ENCODE measurements around the gene SLC39A5. TPM values are rescaled to one million over a fixed set of nuclear protein-coding genes. Genes with fewer than 3 reads are reported as not detected.

SLC39A5 gene
- total RNA-seq, 1 experiment from 2014 or later: not detected

DNA sequence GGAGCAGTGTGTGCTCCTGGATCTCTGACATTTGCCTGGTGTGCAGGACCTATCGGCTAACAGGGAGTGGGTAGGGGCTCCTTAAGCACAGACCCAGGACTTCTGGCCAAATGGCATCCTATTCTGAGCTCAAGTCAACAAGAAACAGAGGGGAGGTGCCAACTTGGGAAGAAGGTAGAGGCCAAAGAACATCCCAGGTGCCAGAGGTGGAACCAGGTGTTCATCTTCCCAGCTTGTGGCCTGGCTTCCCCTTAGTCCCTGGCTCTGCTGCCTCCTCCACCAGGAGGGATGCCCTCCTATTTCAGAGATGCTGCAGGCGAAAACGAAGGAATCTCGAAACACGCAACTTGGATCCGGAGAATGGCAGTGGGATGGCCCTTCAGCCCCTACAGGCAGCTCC lies 6.2 kb downstream of the SLC39A5 start:
- H3K27ac Mint-ChIP-seq: no peak overlapping the region; a peak in 1 of 7 replicates
- Histone ChIP-seq H3K79me2 (ENCODE audit: insufficient read depth, low read length) (no peaks in the 10 kb centered on the region), H3K27me3 (ENCODE audit: insufficient read depth, low read length) (no peaks in the 10 kb centered on the region), H3K18ac (ENCODE audit: insufficient read length, low read depth, low read length) (no peak overlapping the region), H3K4me2 (ENCODE audit: insufficient read depth, insufficient read length, low read length) (no peak overlapping the region), H2BK5ac (ENCODE audit: insufficient read length, low read length) (no peak overlapping the region), H3K9ac (ENCODE audit: extremely low read depth, insufficient read length, low read length) (no peak overlapping the region), H3K27ac (ENCODE audit: insufficient read length, low read depth, low read length) (no peak overlapping the region), H2BK20ac (ENCODE audit: low read depth, low read length, poor library complexity, severe bottlenecking) (no peak overlapping the region), H2AFZ (ENCODE audit: low read length) (no peak overlapping the region), H3K23ac (ENCODE audit: insufficient read length, low read depth, low read length) (no peak overlapping the region), H3K79me1 (ENCODE audit: insufficient read depth, low read depth, low read length, poor library complexity, severe bottlenecking) (no peaks in the 10 kb centered on the region), H4K91ac (ENCODE audit: insufficient read length, low read depth, low read length) (no peak overlapping the region), H3K4me1 (ENCODE audit: insufficient read depth, low read length) (no peaks in the 10 kb centered on the region), H2BK12ac (ENCODE audit: insufficient read length, low read depth, low read length) (no peak overlapping the region), H2BK120ac (ENCODE audit: low read depth, low read length, poor library complexity, severe bottlenecking) (no peak overlapping the region), H4K5ac (ENCODE audit: insufficient read length, low read depth, low read length) (no peak overlapping the region), H3K4ac (ENCODE audit: low read depth, low read length) (no peak overlapping the region), H3K9me3 (ENCODE audit: control insufficient read depth, low read depth, low read length) (no peaks in the 10 kb centered on the region), H2AK5ac (ENCODE audit: insufficient read length, low read length) (no peak overlapping the region), H2BK15ac (ENCODE audit: low read depth, low read length) (no peak overlapping the region), H3K23me2 (ENCODE audit: insufficient read length, low read depth, low read length, poor library complexity, severe bottlenecking) (no peaks in the 10 kb centered on the region), H4K8ac (replicated peaks; ENCODE audit: insufficient read length, low read depth, low read length) (no peak overlapping the region), H4K20me1 (ENCODE audit: control insufficient read depth, insufficient read depth, insufficient read length) (no peaks in the 10 kb centered on the region), H3T11ph (ENCODE audit: low read length) (no peak overlapping the region), H3K56ac (ENCODE audit: insufficient read length, low read depth, low read length) (no peak overlapping the region), H3K14ac (ENCODE audit: insufficient read depth, low read length) (no peak overlapping the region)
- no peak for TF ChIP-seq CTCF (conservative IDR thresholded peaks at IDR 0.05)
- no CpG with 5 or more reads among the region's 6 CpGs for WGBS (ENCODE audit: extremely low coverage, insufficient read length, low lambda C conversion rate)
- DNase-seq: no peak
- H3K9me3 Mint-ChIP-seq: no peaks in the 10 kb centered on the region
- peaks cover 2 to 10% of the 10 kb centered on the region in 2 experiments; a peak in 1 of 4 replicates for H3K4me1 Mint-ChIP-seq
- no peak overlapping the region for H3K4me3 Mint-ChIP-seq
- peaks cover 13% of the 10 kb centered on the region for H3K27me3 Mint-ChIP-seq (ENCODE audit: low read depth)
- H3K36me3 Mint-ChIP-seq (ENCODE audit: insufficient read depth in 1 of 3, low read depth in 3 of 3): peaks cover 11 to 22% (median 18%) of the 10 kb centered on the region in 3 experiments; a peak in 6 of 7 replicates

Measured in H9 (cell line).